Measurements from ENCODE around the gene CUX1.

- TF ChIP-seq CTCF (IDR thresholded peaks at IDR 0.05) (no peak), POLR2A (IDR thresholded peaks at IDR 0.05) (no peak)
Observed at GRCh38 chr7:101891936-101892640, 74.7 kb downstream of the CUX1 start.

All from suprapubic skin (tissue), 3 donors.